ENCODE measurements around the gene MARVELD3. TPM values are rescaled to one million over a fixed set of nuclear protein-coding genes. Genes with fewer than 3 reads are reported as not detected.
"Not testable (repeated sequence)": the region's sequence is repeated elsewhere in the genome, so short reads cannot be mapped to it uniquely, and the experiment has no call there.

The MARVELD3 gene
- total and polyA plus RNA-seq, 2 of the 8 experiments (the other 6 are each of a cell fraction or from before 2014, with no cell fraction given), result 18.0 to 34.8 TPM

DNA sequence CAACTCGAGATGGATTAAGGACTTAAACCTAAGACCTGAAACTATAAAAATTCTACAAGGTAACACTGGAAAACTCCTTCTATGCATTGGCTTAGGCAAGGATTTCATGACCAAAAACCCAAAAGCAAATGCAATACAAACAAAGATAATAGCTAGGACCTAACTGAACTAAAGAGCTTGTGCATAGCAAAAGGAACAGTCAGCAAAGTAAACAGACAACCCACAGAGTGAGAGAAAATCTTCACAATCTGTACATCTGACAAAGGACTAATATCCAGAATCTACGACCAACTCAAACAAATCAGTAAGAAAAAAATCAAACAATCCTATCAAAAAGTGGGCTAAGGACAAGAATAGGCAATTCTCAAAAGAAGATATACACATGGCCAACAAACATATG, 27.6 kb upstream of the MARVELD3 start:
- H3K18ac ChIP-seq (ENCODE audit: extremely low read depth, low read length); H2AFZ ChIP-seq (ENCODE audit: low read length); H3K4me3 ChIP-seq (ENCODE audit: extremely low read depth in 1 of 4, insufficient read depth in 2 of 4, low read depth in 3 of 4, low read length in 4 of 4); H2BK20ac ChIP-seq (ENCODE audit: low read length); H3K14ac ChIP-seq (ENCODE audit: insufficient read length); H3K36me3 ChIP-seq (ENCODE audit: control insufficient read depth in 2 of 4, insufficient read depth in 4 of 4, low read length in 3 of 4); POLR2A ChIA-PET (ENCODE audit: partially characterized antibody); H3K4me1 ChIP-seq (replicated peaks in 1 of 4; ENCODE audit: control insufficient read depth in 3 of 4, insufficient read depth in 4 of 4, low read length in 3 of 4); H3K4ac ChIP-seq (replicated peaks; ENCODE audit: insufficient read length, low read depth, low read length); H3K56ac ChIP-seq (replicated peaks; ENCODE audit: insufficient read length, low read depth, low read length); H3K4me2 ChIP-seq (ENCODE audit: insufficient read depth in 1 of 2, low read depth in 2 of 2, low read length in 2 of 2); FAIRE-seq; H4K91ac ChIP-seq (replicated peaks; ENCODE audit: insufficient read length, low read length); H4K8ac ChIP-seq (ENCODE audit: extremely low read depth, insufficient read depth, low read length); H2AK5ac ChIP-seq (ENCODE audit: low read depth, low read length); DNase-seq (ENCODE audit: low read depth in 1 of 2, low spot score in 2 of 2); H4K5ac ChIP-seq (ENCODE audit: insufficient read length, low read depth, low read length); H3K9ac ChIP-seq (replicated peaks in 1 of 4; ENCODE audit: extremely low read depth in 1 of 4, low read depth in 3 of 4, low read length in 3 of 4); H2BK12ac ChIP-seq (ENCODE audit: low read depth, low read length); H2BK5ac ChIP-seq (ENCODE audit: low read depth, low read length); H2BK120ac ChIP-seq (replicated peaks; ENCODE audit: low read depth, low read length); H2BK15ac ChIP-seq (ENCODE audit: low read length); H3K9me3 ChIP-seq (ENCODE audit: insufficient read depth in 2 of 2, low read depth in 1 of 2, low read length in 1 of 2); H3K79me1 ChIP-seq (ENCODE audit: low read depth, low read length); H3K79me2 ChIP-seq (ENCODE audit: control insufficient read depth in 1 of 2, insufficient read depth in 2 of 2, low read length in 2 of 2); H3K23ac ChIP-seq (ENCODE audit: insufficient read length); H3K27ac ChIP-seq (ENCODE audit: low read depth, low read length); H3K23me2 ChIP-seq (ENCODE audit: low read depth, low read length); H4K20me1 ChIP-seq (replicated peaks in 1 of 2; ENCODE audit: control insufficient read depth in 1 of 2, insufficient read depth in 2 of 2, low read length in 2 of 2); H3K27me3 ChIP-seq (replicated peaks in 1 of 4; ENCODE audit: control insufficient read depth in 3 of 4, extremely low read depth in 1 of 4, insufficient read depth in 3 of 4, low read length in 3 of 4): not testable (repeated sequence)
- 75% methylated on average over 2 of the region's 2 CpGs; no CpG with 5 or more reads in 1 of the 2 experiments for WGBS, 2 experiments (ENCODE audit: extremely low coverage in 1 of 2, insufficient coverage in 1 of 2, insufficient read length in 1 of 2, insufficient replicate concordance in 2 of 2, low coverage in 1 of 2, low lambda C conversion rate in 2 of 2, missing lambda C conversion rate in 1 of 2)
- CTCF ChIA-PET (ENCODE audit: partially characterized antibody), result interaction anchor here (1.1 to 1.2 kb wide), 2 partner anchors 10 to 99 kb away, joined by 3 to 5 read pairs; no protein-coding TSS in a partner anchor

Data from H1 (cell line).